Calu3 (cell line): ENCODE results near the gene ADAMTSL2. TPM values are rescaled to one million over a fixed set of nuclear protein-coding genes. Genes with fewer than 3 reads are reported as not detected.
A peak's percentile ranks its signal among the peaks of the same experiment; 100 is the strongest.

ENCODE experiments used
- BruUV-seq: library from RNA; stranded (reverse); fragments of 400-500 nt; replicated peaks from 2 replicates; lab custom pipeline; 2021; lab: Mats Ljungman, UMichigan
- CTCF ChIA-PET: fragments of 300-600 bp; sonication (Branson Sonifier 250); formaldehyde crosslinking; loops from one replicate; lab custom pipeline; 2022; ENCODE audit warnings: antibody characterized with exemption; lab: Charles Lee
- DNase-seq: peaks from one replicate; pipeline ENCODE4 v3.0.0; 2022
- H3K27ac Mint-ChIP-seq: one replicate; pipeline ENCODE4 v1.8.0; 2022; ENCODE audit warnings: mixed read lengths; ENCODE audit not compliant: unreplicated experiment
- H3K27me3 Mint-ChIP-seq: one replicate; pipeline ENCODE4 v1.8.0; 2022; ENCODE audit warnings: mixed read lengths; ENCODE audit not compliant: unreplicated experiment
- H3K36me3 Mint-ChIP-seq: one replicate; pipeline ENCODE4 v1.8.0; 2022; ENCODE audit warnings: mild to moderate bottlenecking, moderate library complexity, mixed read lengths; ENCODE audit not compliant: insufficient read depth, unreplicated experiment
- H3K4me1 Mint-ChIP-seq: one replicate; pipeline ENCODE4 v1.8.0; 2022; ENCODE audit warnings: mild to moderate bottlenecking, low read depth, mixed read lengths; ENCODE audit not compliant: unreplicated experiment
- H3K4me3 Mint-ChIP-seq: one replicate; pipeline ENCODE4 v1.8.0; 2022; ENCODE audit warnings: mild to moderate bottlenecking, low read depth, moderate library complexity, mixed read lengths; ENCODE audit not compliant: unreplicated experiment
- H3K9me3 Mint-ChIP-seq: one replicate; pipeline ENCODE4 v1.8.0; 2022; ENCODE audit warnings: low read depth, mixed read lengths; ENCODE audit not compliant: unreplicated experiment
- CTCF ChIP-seq: fragments of 200-600 bp; IDR thresholded peaks from one replicate; pipeline ENCODE4 v1.8.0; 2022; ENCODE audit warnings: antibody characterized with exemption; ENCODE audit not compliant: unreplicated experiment
- intact Hi-C: fragments of 100-400 bp; cut with micrococcal nuclease; formaldehyde crosslinking; loops from one replicate; pipeline ENCODE4 v1.10.0; 2022; ENCODE audit not compliant: unreplicated experiment
- total RNA-seq: library from RNA; stranded (reverse); gene quantifications from 2 replicates; pipeline ENCODE4 v1.2.3, GENCODE V29; 2022

Gene ADAMTSL2
- total RNA-seq, 1 experiment from 2014 or later, result 0.14 TPM

- H3K4me3 Mint-ChIP-seq, result no peak overlapping the region
- H3K9me3 Mint-ChIP-seq, result no peaks in the 10 kb centered on the region
- H3K36me3 Mint-ChIP-seq, result no peaks in the 10 kb centered on the region
- H3K27ac Mint-ChIP-seq, result no peak overlapping the region
- H3K27me3 Mint-ChIP-seq, result peaks cover 52% of the 10 kb centered on the region
- no peaks in the 10 kb centered on the region for H3K4me1 Mint-ChIP-seq
- intact Hi-C loops, result loop anchor here (5.0 kb wide), 1 partner anchor 194 kb away; no protein-coding TSS in a partner anchor
- TF ChIP-seq CTCF, result peak; percentile 61
- peak; percentile 81 for DNase-seq
- CTCF ChIA-PET, result interaction anchor here (1.1 kb wide), 1 partner anchor 33 kb away, joined by 3 read pairs; no protein-coding TSS in a partner anchor
- no TSS peak for BruUV-seq
Measured at GRCh38 chr9:133532937-133533668, 1.4 kb upstream of the ADAMTSL2 start.

- TF ChIP-seq CTCF, result no peak
- Mint-ChIP-seq H3K4me3 (no peak overlapping the region), H3K4me1 (no peaks in the 10 kb centered on the region), H3K27ac (no peak overlapping the region), H3K27me3 (peaks cover 46% of the 10 kb centered on the region), H3K9me3 (no peaks in the 10 kb centered on the region), H3K36me3 (no peaks in the 10 kb centered on the region)
- no peak for DNase-seq
- intact Hi-C loops, result loop anchor here (5.0 kb wide), 1 partner anchor 193 kb away; no protein-coding TSS in a partner anchor
- CTCF ChIA-PET, result interaction anchor here (0.6 kb wide), 1 partner anchor 205 kb away, joined by 6 read pairs; the partner anchor contains the start of gene SARDH
- no TSS peak for BruUV-seq
Measured at GRCh38 chr9:133533857-133534256, 647 bp upstream of the ADAMTSL2 start.

GRCh38 chr9:133535306-133535877, 888 bp downstream of the ADAMTSL2 start:
- Mint-ChIP-seq H3K4me1 (no peaks in the 10 kb centered on the region), H3K4me3 (no peak overlapping the region), H3K36me3 (no peaks in the 10 kb centered on the region), H3K27me3 (peaks cover 46% of the 10 kb centered on the region), H3K27ac (no peak overlapping the region), H3K9me3 (no peaks in the 10 kb centered on the region)
- no peak for TF ChIP-seq CTCF
- no TSS peak for BruUV-seq
- intact Hi-C loops, result no loop called here
- CTCF ChIA-PET, result no interaction called here
- no peak for DNase-seq

- Mint-ChIP-seq H3K27me3 (peaks cover 46% of the 10 kb centered on the region), H3K27ac (no peak overlapping the region), H3K9me3 (no peaks in the 10 kb centered on the region), H3K4me3 (no peak overlapping the region), H3K4me1 (no peaks in the 10 kb centered on the region), H3K36me3 (no peaks in the 10 kb centered on the region)
- no peak for DNase-seq
- intact Hi-C loops, result no loop called here
- no TSS peak for BruUV-seq
- CTCF ChIA-PET, result no interaction called here
- no peak for TF ChIP-seq CTCF
Measured at GRCh38 chr9:133536080-133536479, 1.6 kb downstream of the ADAMTSL2 start.
